NT2/D1 (cell line): Measurements from ENCODE around the gene PSME1.

Source experiments
- DNase-seq: peaks from one replicate; pipeline ENCODE4 v3.0.0-alpha.2; 2011; ENCODE audit warnings: low read depth, low spot score
- H3K27me3 ChIP-seq: 2 replicates; pipeline ENCODE4 v1.6.0; 2011; ENCODE audit warnings: mild to moderate bottlenecking; ENCODE audit not compliant: insufficient read length, insufficient read depth
- H3K36me3 ChIP-seq: 2 replicates; pipeline ENCODE4 v1.6.1; 2011; ENCODE audit warnings: mild to moderate bottlenecking, low read length, mixed read lengths; ENCODE audit not compliant: insufficient read depth, insufficient read length
- H3K4me1 ChIP-seq: 2 replicates; pipeline ENCODE4 v1.5.1; 2011; ENCODE audit not compliant: insufficient read depth, insufficient read length
- H3K4me3 ChIP-seq: 2 replicates; pipeline ENCODE4 v1.5.1; 2011; ENCODE audit warnings: low read depth; ENCODE audit not compliant: insufficient read length
- H3K9ac ChIP-seq: 2 replicates; pipeline ENCODE4 v1.6.0; 2011; ENCODE audit warnings: low read depth; ENCODE audit not compliant: insufficient read length
- H3K9me3 ChIP-seq: 2 replicates; pipeline ENCODE4 v1.5.1; 2011; ENCODE audit warnings: mild to moderate bottlenecking, low read length; ENCODE audit not compliant: insufficient read depth
- SUZ12 ChIP-seq: IDR thresholded peaks from 2 replicates; pipeline ENCODE4 v1.6.1; 2011; ENCODE audit not compliant: insufficient read length, insufficient read depth; ENCODE audit errors: extremely low read depth
- YY1 ChIP-seq: IDR thresholded peaks from 2 replicates; pipeline ENCODE4 v1.6.1; 2011; ENCODE audit not compliant: insufficient read length, insufficient read depth
- ZNF274 ChIP-seq: IDR thresholded peaks from 2 replicates; pipeline ENCODE4 v1.6.1; 2011; ENCODE audit warnings: mild to moderate bottlenecking, low read depth, low read length

The PSME1 gene

DNA sequence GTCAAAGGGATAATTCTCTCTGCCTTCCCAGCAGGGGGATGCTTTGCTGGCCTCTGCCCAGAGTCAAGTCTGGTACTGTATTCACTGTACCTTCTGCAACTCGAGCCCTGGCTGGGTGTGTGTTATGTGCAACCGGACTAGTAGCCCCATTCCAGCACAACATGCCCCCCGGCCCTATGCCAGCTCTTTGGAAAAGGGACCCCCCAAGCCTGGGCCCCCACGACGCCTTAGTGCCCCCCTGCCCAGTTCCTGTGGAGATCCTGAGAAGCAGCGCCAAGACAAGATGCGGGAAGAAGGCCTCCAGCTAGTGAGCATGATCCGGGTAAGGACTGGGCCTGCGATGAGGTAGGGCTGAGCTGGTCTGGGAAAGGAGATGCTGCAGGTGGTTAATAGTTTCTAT, 14.6 kb downstream of the PSME1 start:
- no peak overlapping the region for H3K9ac ChIP-seq
- H3K9me3 ChIP-seq, result no peaks in the 10 kb centered on the region
- H3K4me1 ChIP-seq, result no peaks in the 10 kb centered on the region
- H3K36me3 ChIP-seq, result peaks cover 51% of the 10 kb centered on the region
- no peak for DNase-seq
- no peak for TF ChIP-seq YY1
- TF ChIP-seq ZNF274, result no peak
- TF ChIP-seq SUZ12, result no peak
- no peaks in the 10 kb centered on the region for H3K27me3 ChIP-seq
- no peak overlapping the region for H3K4me3 ChIP-seq

DNA sequence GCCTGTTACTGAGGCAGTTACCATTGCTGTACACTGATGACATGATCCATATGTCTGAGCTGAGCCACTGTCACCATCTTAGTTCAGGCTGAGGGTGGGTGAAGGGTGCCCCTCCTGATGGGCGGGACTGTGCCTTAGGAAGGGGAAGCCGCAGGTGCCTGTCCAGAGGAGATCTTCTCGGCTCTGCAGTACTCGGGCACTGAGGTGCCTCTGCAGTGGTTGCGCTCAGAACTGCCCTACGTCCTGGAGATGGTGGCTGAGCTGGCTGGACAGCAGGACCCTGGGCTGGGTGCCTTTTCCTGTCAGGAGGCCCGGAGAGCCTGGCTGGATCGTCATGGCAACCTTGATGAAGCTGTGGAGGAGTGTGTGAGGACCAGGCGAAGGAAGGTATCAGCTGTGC, 15.0 kb downstream of the PSME1 start:
- Histone ChIP-seq H3K27me3 (no peaks in the 10 kb centered on the region), H3K9me3 (no peaks in the 10 kb centered on the region), H3K9ac (no peak overlapping the region), H3K36me3 (peaks cover 55% of the 10 kb centered on the region), H3K4me1 (no peaks in the 10 kb centered on the region), H3K4me3 (no peak overlapping the region)
- DNase-seq, result no peak
- TF ChIP-seq SUZ12, result no peak
- no peak for TF ChIP-seq YY1
- TF ChIP-seq ZNF274, result no peak

DNA sequence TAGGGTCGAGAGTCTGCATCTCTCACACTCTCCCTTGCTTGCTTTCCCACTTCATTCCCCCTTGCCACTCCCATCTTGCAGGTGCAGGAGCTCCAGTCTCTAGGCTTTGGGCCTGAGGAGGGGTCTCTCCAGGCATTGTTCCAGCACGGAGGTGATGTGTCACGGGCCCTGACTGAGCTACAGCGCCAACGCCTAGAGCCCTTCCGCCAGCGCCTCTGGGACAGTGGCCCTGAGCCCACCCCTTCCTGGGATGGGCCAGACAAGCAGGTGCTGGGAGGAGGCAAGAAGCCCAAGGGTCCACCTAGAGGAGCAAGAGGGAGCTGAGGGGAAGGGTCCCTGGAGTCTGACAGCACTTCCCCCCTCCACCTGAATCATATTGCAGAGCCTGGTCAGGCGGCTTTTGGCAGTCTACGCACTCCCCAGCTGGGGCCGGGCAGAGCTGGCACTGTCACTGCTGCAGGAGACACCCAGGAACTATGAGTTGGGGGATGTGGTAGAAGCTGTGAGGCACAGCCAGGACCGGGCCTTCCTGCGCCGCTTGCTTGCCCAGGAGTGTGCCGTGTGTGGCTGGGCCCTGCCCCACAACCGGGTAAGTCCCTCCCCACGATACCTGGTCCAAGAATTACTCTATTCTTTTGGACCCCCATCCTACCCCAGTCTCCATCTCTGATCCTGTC, 15.5 kb downstream of the PSME1 start:
- TF ChIP-seq ZNF274 (no peak), SUZ12 (no peak)
- DNase-seq, result no peak
- no peak overlapping the region for H3K9ac ChIP-seq
- no peaks in the 10 kb centered on the region for H3K4me1 ChIP-seq
- H3K36me3 ChIP-seq, result peaks cover 59% of the 10 kb centered on the region
- H3K27me3 ChIP-seq, result no peaks in the 10 kb centered on the region
- H3K4me3 ChIP-seq, result no peak overlapping the region
- no peaks in the 10 kb centered on the region for H3K9me3 ChIP-seq

DNA sequence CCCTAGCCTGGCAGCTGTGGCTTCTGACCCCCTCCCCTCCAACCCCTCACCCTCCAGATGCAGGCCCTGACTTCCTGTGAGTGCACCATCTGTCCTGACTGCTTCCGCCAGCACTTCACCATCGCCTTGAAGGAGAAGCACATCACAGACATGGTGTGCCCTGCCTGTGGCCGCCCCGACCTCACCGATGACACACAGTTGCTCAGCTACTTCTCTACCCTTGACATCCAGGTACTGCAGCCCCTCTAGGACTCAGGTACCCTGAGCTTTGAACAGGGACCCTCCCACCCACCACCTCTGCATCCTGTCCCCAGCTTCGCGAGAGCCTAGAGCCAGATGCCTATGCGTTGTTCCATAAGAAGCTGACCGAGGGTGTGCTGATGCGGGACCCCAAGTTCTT, 19.1 kb downstream of the PSME1 start:
- no peak for DNase-seq
- peaks cover 76% of the 10 kb centered on the region for H3K36me3 ChIP-seq
- no peaks in the 10 kb centered on the region for H3K4me1 ChIP-seq
- H3K4me3 ChIP-seq, result no peak overlapping the region
- H3K27me3 ChIP-seq, result no peaks in the 10 kb centered on the region
- H3K9me3 ChIP-seq, result no peaks in the 10 kb centered on the region
- TF ChIP-seq SUZ12, result no peak
- TF ChIP-seq YY1, result no peak
- TF ChIP-seq ZNF274, result no peak
- no peak overlapping the region for H3K9ac ChIP-seq

DNA sequence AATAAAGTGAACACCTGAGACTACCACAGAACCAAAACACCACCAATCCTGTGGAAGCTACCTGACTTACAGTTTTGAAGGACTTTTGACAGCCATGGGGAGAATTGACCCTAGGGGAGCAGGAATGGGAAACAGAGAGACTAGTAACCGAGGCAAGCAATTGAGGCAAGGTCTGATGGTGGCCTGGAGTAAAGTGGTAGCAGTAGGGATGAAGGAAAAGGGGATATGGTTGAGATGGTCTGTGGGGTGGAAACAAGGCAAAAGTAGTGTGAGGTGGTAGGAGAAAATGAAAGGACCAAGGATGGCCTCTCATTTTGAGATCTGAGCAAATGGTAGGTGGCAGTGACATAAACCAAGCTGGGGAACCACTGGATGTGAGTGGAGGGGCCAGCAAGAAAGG, 20.8 kb downstream of the PSME1 start:
- Histone ChIP-seq H3K9me3 (no peaks in the 10 kb centered on the region), H3K4me3 (no peak overlapping the region), H3K36me3 (peaks cover 69% of the 10 kb centered on the region), H3K4me1 (no peaks in the 10 kb centered on the region), H3K27me3 (no peaks in the 10 kb centered on the region), H3K9ac (no peak overlapping the region)
- no peak for DNase-seq
- no peak for TF ChIP-seq YY1
- no peak for TF ChIP-seq SUZ12
- TF ChIP-seq ZNF274, result no peak

DNA sequence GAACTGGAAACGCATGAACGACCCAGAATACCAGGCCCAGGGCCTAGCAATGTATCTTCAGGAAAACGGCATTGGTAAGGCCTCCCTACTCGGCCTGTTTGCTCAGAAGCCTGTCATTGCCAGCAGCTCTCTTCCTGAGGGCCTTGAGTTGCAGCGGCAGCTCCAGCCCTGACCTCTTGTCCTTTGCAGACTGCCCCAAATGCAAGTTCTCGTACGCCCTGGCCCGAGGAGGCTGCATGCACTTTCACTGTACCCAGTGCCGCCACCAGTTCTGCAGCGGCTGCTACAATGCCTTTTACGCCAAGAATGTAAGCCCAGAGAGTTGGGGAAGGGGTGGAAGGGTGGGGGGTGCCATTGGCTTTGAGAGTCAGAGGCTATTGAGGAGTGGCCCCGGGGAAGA, 21.3 kb downstream of the PSME1 start:
- Histone ChIP-seq H3K9ac (no peak overlapping the region), H3K9me3 (no peaks in the 10 kb centered on the region), H3K4me3 (no peak overlapping the region), H3K4me1 (no peaks in the 10 kb centered on the region), H3K27me3 (no peaks in the 10 kb centered on the region), H3K36me3 (peaks cover 69% of the 10 kb centered on the region)
- no peak for DNase-seq
- TF ChIP-seq SUZ12, result no peak
- no peak for TF ChIP-seq ZNF274
- no peak for TF ChIP-seq YY1

DNA sequence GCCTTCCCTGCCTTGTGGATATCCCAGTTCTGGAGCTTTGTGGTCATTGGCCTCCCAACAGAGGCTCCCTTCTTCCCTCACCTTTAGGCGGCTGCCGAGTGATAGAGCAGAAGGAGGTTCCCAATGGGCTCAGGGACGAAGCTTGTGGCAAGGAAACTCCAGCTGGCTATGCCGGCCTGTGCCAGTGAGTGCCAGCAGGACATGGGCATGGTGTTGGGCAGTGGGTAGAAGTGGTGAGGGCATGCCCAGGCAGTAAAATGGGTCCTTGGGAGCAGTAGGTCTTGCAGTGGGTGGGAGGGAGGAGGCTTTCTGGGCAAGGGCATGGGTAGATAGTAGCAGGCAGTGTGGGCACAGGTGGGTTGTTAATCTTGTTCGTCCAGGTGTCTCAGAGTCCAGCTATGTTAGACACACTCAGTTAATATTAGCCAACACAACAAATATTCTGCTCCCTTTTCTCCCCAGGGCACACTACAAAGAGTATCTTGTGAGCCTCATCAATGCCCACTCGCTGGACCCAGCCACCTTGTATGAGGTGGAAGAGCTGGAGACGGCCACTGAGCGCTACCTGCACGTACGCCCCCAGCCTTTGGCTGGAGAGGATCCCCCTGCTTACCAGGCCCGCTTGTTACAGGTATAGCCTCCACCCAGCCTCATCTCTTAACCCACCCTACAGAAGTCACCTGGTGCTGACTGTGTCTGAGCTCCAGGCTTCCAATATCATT, 23.9 kb downstream of the PSME1 start:
- Histone ChIP-seq H3K9me3 (no peaks in the 10 kb centered on the region), H3K36me3 (peaks cover 82% of the 10 kb centered on the region), H3K4me1 (no peaks in the 10 kb centered on the region), H3K27me3 (no peaks in the 10 kb centered on the region), H3K4me3 (no peak overlapping the region), H3K9ac (no peak overlapping the region)
- no peak for TF ChIP-seq SUZ12
- TF ChIP-seq YY1, result no peak
- TF ChIP-seq ZNF274, result no peak
- DNase-seq, result no peak
